GM19397 (cell line): ENCODE data around the gene MAP2K4.

Source experiments
- ATAC-seq: cut with Tn5 transposase; IDR thresholded peaks from one replicate; pipeline ENCODE4 v1.9.1; 2021; ENCODE audit warnings: mild to moderate bottlenecking, moderate library complexity; ENCODE audit not compliant: unreplicated experiment

The MAP2K4 gene

GRCh38 chr17:12035673-12036072 is 15.0 kb downstream of the MAP2K4 start:
- no peak for ATAC-seq

- no peak for ATAC-seq
These were observed 17.3 kb downstream of the MAP2K4 start for GRCh38 chr17:12037970-12038369.

GRCh38 chr17:12040478-12040877 is 19.8 kb downstream of the MAP2K4 start:
- ATAC-seq: no peak

- ATAC-seq: no peak
These were observed 20.6 kb downstream of the MAP2K4 start for GRCh38 chr17:12041312-12041711.

- ATAC-seq: no peak
These were observed 23.0 kb downstream of the MAP2K4 start for GRCh38 chr17:12043702-12044101.

- no peak for ATAC-seq
These were observed 26.1 kb downstream of the MAP2K4 start for GRCh38 chr17:12046786-12047185.

GRCh38 chr17:12047681-12048376 is 27.2 kb downstream of the MAP2K4 start:
- ATAC-seq: no peak

- no peak for ATAC-seq
These were observed 28.3 kb downstream of the MAP2K4 start for GRCh38 chr17:12048843-12049473.

GRCh38 chr17:12050646-12051225 is 30.1 kb downstream of the MAP2K4 start:
- no peak for ATAC-seq

- no peak for ATAC-seq
These were observed 32.9 kb downstream of the MAP2K4 start for GRCh38 chr17:12053552-12053951.

- ATAC-seq: no peak
These were observed 35.2 kb downstream of the MAP2K4 start for GRCh38 chr17:12055889-12056288.

- no peak for ATAC-seq
These were observed 36.8 kb downstream of the MAP2K4 start for GRCh38 chr17:12057520-12057919.

- ATAC-seq: no peak
These were observed 37.9 kb downstream of the MAP2K4 start for GRCh38 chr17:12058535-12058934.

GRCh38 chr17:12062249-12062648 is 41.6 kb downstream of the MAP2K4 start:
- no peak for ATAC-seq

- ATAC-seq: no peak
These were observed 43.7 kb downstream of the MAP2K4 start for GRCh38 chr17:12064395-12064794.

- no peak for ATAC-seq
These were observed 46.8 kb downstream of the MAP2K4 start for GRCh38 chr17:12067485-12067884.

GRCh38 chr17:12068946-12069345 is 48.3 kb downstream of the MAP2K4 start:
- ATAC-seq: no peak

- ATAC-seq: no peak
These were observed 49.9 kb downstream of the MAP2K4 start for GRCh38 chr17:12070561-12070960.

- no peak for ATAC-seq
These were observed 53.7 kb downstream of the MAP2K4 start for GRCh38 chr17:12074346-12074745.

GRCh38 chr17:12077773-12078172 is 57.1 kb downstream of the MAP2K4 start:
- no peak for ATAC-seq

GRCh38 chr17:12078791-12079190 is 58.1 kb downstream of the MAP2K4 start:
- ATAC-seq: no peak

- no peak for ATAC-seq
These were observed 61.0 kb downstream of the MAP2K4 start for GRCh38 chr17:12081720-12082119.
